ENCODE data around the gene LAMTOR2. TPM values are rescaled to one million over a fixed set of nuclear protein-coding genes. Genes with fewer than 3 reads are reported as not detected.

The LAMTOR2 gene
- total and polyA plus RNA-seq, 9 of the 15 experiments (the other 6 are each of a cell fraction or from before 2014, with no cell fraction given), result 39.0 to 161 (median 74.6) TPM

- TF ChIP-seq ATF1 (CRISPR knock-in tag; IDR thresholded peaks at IDR 0.05), result no peak
- TF ChIP-seq ATF1 (tag; IDR thresholded peaks at IDR 0.05), result peak; percentile 73
- TF ChIP-seq SOX6 (IDR thresholded peaks at IDR 0.05), result no peak
- TF ChIP-seq YBX1 (IDR thresholded peaks at IDR 0.05), result no peak
- no peak for TF ChIP-seq PKNOX1 (IDR thresholded peaks at IDR 0.05)
- TF ChIP-seq ZBTB40 (IDR thresholded peaks at IDR 0.05), result peak; percentile 78
- no peak for TF ChIP-seq ZBTB40 (CRISPR knock-in tag; IDR thresholded peaks at IDR 0.05)
- no peak for TF ChIP-seq TCF7L2 (IDR thresholded peaks at IDR 0.05; ENCODE audit: low read depth, low read length)
- no peak for TF ChIP-seq RUNX1 (IDR thresholded peaks at IDR 0.05; ENCODE audit: low read depth)
- no peak for TF ChIP-seq ZBTB34 (CRISPR knock-in tag; IDR thresholded peaks at IDR 0.05)
- TF ChIP-seq CHD1 (IDR thresholded peaks at IDR 0.05; ENCODE audit: low read length), result no peak
- TF ChIP-seq SMARCA5 (IDR thresholded peaks at IDR 0.05), result no peak
- TF ChIP-seq, protein P1, sequence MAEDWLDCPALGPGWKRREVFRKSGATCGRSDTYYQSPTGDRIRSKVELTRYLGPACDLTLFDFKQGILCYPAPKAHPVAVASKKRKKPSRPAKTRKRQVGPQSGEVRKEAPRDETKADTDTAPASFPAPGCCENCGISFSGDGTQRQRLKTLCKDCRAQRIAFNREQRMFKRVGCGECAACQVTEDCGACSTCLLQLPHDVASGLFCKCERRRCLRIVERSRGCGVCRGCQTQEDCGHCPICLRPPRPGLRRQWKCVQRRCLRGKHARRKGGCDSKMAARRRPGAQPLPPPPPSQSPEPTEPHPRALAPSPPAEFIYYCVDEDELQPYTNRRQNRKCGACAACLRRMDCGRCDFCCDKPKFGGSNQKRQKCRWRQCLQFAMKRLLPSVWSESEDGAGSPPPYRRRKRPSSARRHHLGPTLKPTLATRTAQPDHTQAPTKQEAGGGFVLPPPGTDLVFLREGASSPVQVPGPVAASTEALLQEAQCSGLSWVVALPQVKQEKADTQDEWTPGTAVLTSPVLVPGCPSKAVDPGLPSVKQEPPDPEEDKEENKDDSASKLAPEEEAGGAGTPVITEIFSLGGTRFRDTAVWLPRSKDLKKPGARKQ (CRISPR knock-in tag; IDR thresholded peaks at IDR 0.05), result no peak
- TF ChIP-seq ELF2 (CRISPR knock-in tag; IDR thresholded peaks at IDR 0.05), result peak; percentile 66; the same call in 1 of the 2 replicates
- TF ChIP-seq CBX8 (IDR thresholded peaks at IDR 0.05; ENCODE audit: borderline replicate concordance, extremely low read depth, low read depth, low read length, poor library complexity, severe bottlenecking), result no peak
- TF ChIP-seq ADNP (tag; IDR thresholded peaks at IDR 0.05), result no peak
Observed at GRCh38 chr1:156054500-156055280, at the start of gene LAMTOR2 (continued).
